Stomach (tissue), 9 donors: ENCODE measurements around the gene PRKAR2B. TPM values are rescaled to one million over a fixed set of nuclear protein-coding genes. Genes with fewer than 3 reads are reported as not detected.
"Not testable (repeated sequence)": the region's sequence is repeated elsewhere in the genome, so short reads cannot be mapped to it uniquely, and the experiment has no call there.

Source experiments
- DNase-seq, 2 donors: peaks; one replicate each; pipeline versions ENCODE4 v3.0.0 to v3.0.0-alpha.2; 2013 to 2019
- H3K27ac ChIP-seq, 5 donors: fragments of 200-600 bp in 4 of 5; sonication (generic) in 4 of 5; one replicate each; pipeline ENCODE4 v1.5.1; 2013 to 2019; ENCODE audit warnings: mild to moderate bottlenecking in 1 of 5, moderate library complexity in 1 of 5
- H3K27me3 ChIP-seq, 3 donors: fragments of 200-600 bp; sonication (generic); one replicate each; pipeline ENCODE4 v1.5.1; 2017 to 2019; ENCODE audit warnings: mixed run types in 1 of 3
- H3K36me3 ChIP-seq, 4 donors: fragments of 200-600 bp; sonication (generic); 1 replicate in 3 of 4; 2 replicates in 1 of 4; pipeline ENCODE4 v1.5.1; 2016 to 2019
- H3K4me1 ChIP-seq, 4 donors: fragments of 200-600 bp; sonication (generic); one replicate each; pipeline ENCODE4 v1.5.1; 2016 to 2019
- H3K4me3 ChIP-seq, 4 donors: fragments of 200-600 bp; sonication (generic) in 3 of 4; one replicate each; pipeline ENCODE4 v1.5.1; 2016 to 2019; ENCODE audit warnings: mild to moderate bottlenecking in 1 of 4
- H3K9me3 ChIP-seq, 4 donors: fragments of 200-600 bp; sonication (generic); one replicate each; pipeline ENCODE4 v1.5.1; 2016 to 2019
- CTCF ChIP-seq, 7 experiments: fragments of 450-650 bp in 4 of 7; fragments of 200-600 bp in 3 of 7; sonication (generic) in 3 of 7; IDR thresholded peaks; one replicate each; pipeline ENCODE4 v1.5.1; 2016 to 2019; ENCODE audit warnings: antibody characterized with exemption in 7 of 7, control low read depth in 2 of 7, mild to moderate bottlenecking in 1 of 7
- EP300 ChIP-seq: sonication (generic); formaldehyde crosslinking; IDR thresholded peaks from one replicate; pipeline ENCODE4 v1.6.1; 2017; ENCODE audit warnings: antibody characterized with exemption
- POLR2A ChIP-seq, 4 donors: fragments of 450-650 bp; IDR thresholded peaks; one replicate each; pipeline ENCODE4 v1.6.1; 2016; ENCODE audit warnings: antibody characterized with exemption in 4 of 4, control low read depth in 2 of 4, mild to moderate bottlenecking in 1 of 4, moderate library complexity in 1 of 4
- POLR2AphosphoS5 ChIP-seq, 3 donors: sonication (generic); formaldehyde crosslinking; IDR thresholded peaks; one replicate each; pipeline ENCODE4 v1.6.1; 2016; ENCODE audit warnings: antibody characterized with exemption in 3 of 3
- WGBS, 5 donors: extraction: QIAGEN DNeasy Blood & Tissue Kit in 3 of 5; methylation state at CpG; one replicate each; pipeline versions ENCODE4 v1.1.5 to v1.1.7; 2013 to 2018; 5-methylcytosine and 5-hydroxymethylcytosine counted together
- intact Hi-C: fragments of 100-400 bp; cut with DNase I; formaldehyde crosslinking; loops from one replicate; pipeline ENCODE4 v1.15.1; 2023; ENCODE audit warnings: low total_unique reads
- polyA plus RNA-seq, 3 donors: library from polyadenylated mRNA; stranded (reverse); fragments of 200-250 nt; gene quantifications; one replicate each; pipeline ENCODE4 v1.2.3, GENCODE V29; 2013
- total RNA-seq, 5 donors: library from RNA; depleted of rRNA; stranded (reverse); fragments of >200 nt; gene quantifications; one replicate each; pipeline versions ENCODE4 v1.1.0 to v1.2.3, GENCODE V29; 2014 to 2016
- donor health status: healthy with polysubstance abuse.
- donor health status: Bipolar disorder and iron deficiency.
- donor health status: healthy.

Gene PRKAR2B
- total and polyA plus RNA-seq, 8 donors: 4.7 to 39.6 (median 15.2) TPM

GRCh38 chr7:107039199-107039900 lies 5.2 kb upstream of the PRKAR2B start:
- H3K9me3 ChIP-seq: no peaks in the 10 kb centered on the region
- H3K36me3 ChIP-seq: no peaks in the 10 kb centered on the region
- H3K4me3 ChIP-seq: no peak overlapping the region
- intact Hi-C loops: no loop called here
- no peak overlapping the region for H3K27ac ChIP-seq
- H3K4me1 ChIP-seq: peaks cover 0 to 10% (median 2%) of the 10 kb centered on the region in 4 donors
- TF ChIP-seq POLR2A (IDR thresholded peaks at IDR 0.05) (no peak), POLR2AphosphoS5 (IDR thresholded peaks at IDR 0.05) (no peak), EP300 (no peak), CTCF (IDR thresholded peaks at IDR 0.05) (no peak)
- 61 to 72% (median 68%) methylated on average over 2 of the region's 2 CpGs for WGBS, 5 donors
- no peaks in the 10 kb centered on the region for H3K27me3 ChIP-seq
- DNase-seq: no peak

- intact Hi-C loops: no loop called here
- Histone ChIP-seq H3K36me3 (no peaks in the 10 kb centered on the region), H3K9me3 (no peaks in the 10 kb centered on the region), H3K27me3 (peaks cover 0 to 13% (median 8%) of the 10 kb centered on the region in 3 donors), H3K27ac (no peak overlapping the region), H3K4me1 (peaks cover 10 to 24% (median 12%) of the 10 kb centered on the region in 4 donors), H3K4me3 (no peak overlapping the region)
- TF ChIP-seq EP300: no peak
- DNase-seq: no peak
- WGBS, 5 donors: 43 to 70% (median 64%) methylated on average over 2 of the region's 2 CpGs
Observed at GRCh38 chr7:107041097-107041496, 3.4 kb upstream of the PRKAR2B start.

GRCh38 chr7:107041764-107042163 lies 2.7 kb upstream of the PRKAR2B start:
- H3K4me3 ChIP-seq, H3K27ac ChIP-seq, H3K36me3 ChIP-seq, intact Hi-C loops, H3K9me3 ChIP-seq, DNase-seq: not testable (repeated sequence)
- peaks cover 0 to 14% (median 8%) of the 10 kb centered on the region in 3 donors for H3K27me3 ChIP-seq
- peaks cover 10 to 25% (median 15%) of the 10 kb centered on the region in 4 donors for H3K4me1 ChIP-seq
- WGBS, 5 donors: 57 to 70% (median 62%) methylated on average over 3 to 4 of the region's 4 CpGs

GRCh38 chr7:107042326-107042910 lies 2.1 kb upstream of the PRKAR2B start:
- Histone ChIP-seq H3K27me3 (peaks cover 0 to 14% (median 8%) of the 10 kb centered on the region in 3 donors), H3K4me1 (peaks cover 10 to 25% (median 15%) of the 10 kb centered on the region in 4 donors)
- WGBS, 5 donors: 94 to 99% (median 97%) methylated on average over 15 to 43 of the region's 43 CpGs
- H3K9me3 ChIP-seq, DNase-seq, intact Hi-C loops, H3K27ac ChIP-seq, H3K4me3 ChIP-seq, H3K36me3 ChIP-seq: not testable (repeated sequence)

GRCh38 chr7:107043491-107043890 lies 1.0 kb upstream of the PRKAR2B start:
- H3K4me3 ChIP-seq: no peak overlapping the region
- no peaks in the 10 kb centered on the region for H3K9me3 ChIP-seq
- TF ChIP-seq EP300 (no peak), CTCF (IDR thresholded peaks at IDR 0.05) (no peak), POLR2AphosphoS5 (IDR thresholded peaks at IDR 0.05) (no peak), POLR2A (IDR thresholded peaks at IDR 0.05) (no peak)
- 38 to 52% (median 40%) methylated on average over 4 of the region's 4 CpGs for WGBS, 5 donors
- no peaks in the 10 kb centered on the region for H3K36me3 ChIP-seq
- peaks cover 0 to 14% (median 8%) of the 10 kb centered on the region in 3 donors for H3K27me3 ChIP-seq
- no peak for DNase-seq
- H3K27ac ChIP-seq: peak overlapping the region in 2 of 5 donors; percentile 66 to 86
- intact Hi-C loops: no loop called here
- H3K4me1 ChIP-seq: peaks cover 10 to 25% (median 15%) of the 10 kb centered on the region in 4 donors

- Histone ChIP-seq H3K36me3 (no peaks in the 10 kb centered on the region), H3K4me3 (peak overlapping the region; percentile 65 to 92 (median 76)), H3K4me1 (peaks cover 10 to 25% (median 15%) of the 10 kb centered on the region in 4 donors), H3K27me3 (peaks cover 0 to 14% (median 8%) of the 10 kb centered on the region in 3 donors), H3K9me3 (no peaks in the 10 kb centered on the region), H3K27ac (peak overlapping the region; percentile 66 to 91 (median 78))
- TF ChIP-seq CTCF (IDR thresholded peaks at IDR 0.05): no peak
- TF ChIP-seq EP300: no peak
- no peak for TF ChIP-seq POLR2AphosphoS5 (IDR thresholded peaks at IDR 0.05)
- no peak for TF ChIP-seq POLR2A (IDR thresholded peaks at IDR 0.05)
- no peak for DNase-seq
- WGBS, 5 donors: 15 to 30% (median 27%) methylated on average over 6 of the region's 6 CpGs
- intact Hi-C loops: no loop called here
Observed at GRCh38 chr7:107043921-107044346, 571 bp upstream of the PRKAR2B start.
